Measurements from ENCODE around the gene SPOCK1. TPM values are rescaled to one million over a fixed set of nuclear protein-coding genes. Genes with fewer than 3 reads are reported as not detected.

SPOCK1 gene
- total RNA-seq, 1 experiment from 2014 or later, result 23.9 TPM

DNA sequence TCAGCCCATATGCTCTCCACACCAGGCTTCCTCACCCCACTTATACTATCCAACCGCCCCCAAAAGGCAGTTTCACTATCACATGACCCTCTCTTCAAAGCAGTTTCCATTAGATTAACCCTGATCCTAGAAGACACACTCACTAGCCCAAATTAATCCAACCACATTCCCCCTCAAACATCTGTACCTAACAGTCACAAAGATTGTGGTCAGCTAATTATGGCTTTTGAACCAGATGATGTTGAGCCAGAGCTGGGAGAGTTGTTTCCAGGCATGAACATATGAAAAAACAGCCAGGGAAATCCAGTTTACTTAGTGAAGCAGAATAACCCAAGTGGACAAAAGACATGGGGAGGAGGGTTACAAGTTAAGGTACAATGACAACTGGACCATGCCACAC lies 131.2 kb downstream of the SPOCK1 start:
- H2AFZ ChIP-seq, result no peak overlapping the region
- no peaks in the 10 kb centered on the region for H4K20me1 ChIP-seq (ENCODE audit: insufficient read depth)
- no TSS peak for BruUV-seq (replicated peaks)
- DNase-seq, result no peak
- H3K9me2 ChIP-seq (ENCODE audit: insufficient read depth), result no peaks in the 10 kb centered on the region
- no peaks in the 10 kb centered on the region for H3K27me3 ChIP-seq (ENCODE audit: insufficient read depth, low read depth)
- no peaks in the 10 kb centered on the region for H3K79me2 ChIP-seq (ENCODE audit: low read depth)
- H3K4me2 ChIP-seq, result no peak overlapping the region
- CTCF ChIA-PET, result no interaction called here
- H3K4me1 ChIP-seq (replicated peaks; ENCODE audit: insufficient read depth), result peaks cover 31% of the 10 kb centered on the region
- intact Hi-C loops (cut with micrococcal nuclease; ENCODE audit: unreplicated experiment), result no loop called here
- POLR2A ChIA-PET (ENCODE audit: unreplicated experiment), result no interaction called here
- no peak overlapping the region for H3K27ac ChIP-seq
- no peak overlapping the region for H3K4me3 ChIP-seq
- TF ChIP-seq EZH2 (IDR thresholded peaks at IDR 0.05; ENCODE audit: low read depth), result no peak
- TF ChIP-seq, protein P1, sequence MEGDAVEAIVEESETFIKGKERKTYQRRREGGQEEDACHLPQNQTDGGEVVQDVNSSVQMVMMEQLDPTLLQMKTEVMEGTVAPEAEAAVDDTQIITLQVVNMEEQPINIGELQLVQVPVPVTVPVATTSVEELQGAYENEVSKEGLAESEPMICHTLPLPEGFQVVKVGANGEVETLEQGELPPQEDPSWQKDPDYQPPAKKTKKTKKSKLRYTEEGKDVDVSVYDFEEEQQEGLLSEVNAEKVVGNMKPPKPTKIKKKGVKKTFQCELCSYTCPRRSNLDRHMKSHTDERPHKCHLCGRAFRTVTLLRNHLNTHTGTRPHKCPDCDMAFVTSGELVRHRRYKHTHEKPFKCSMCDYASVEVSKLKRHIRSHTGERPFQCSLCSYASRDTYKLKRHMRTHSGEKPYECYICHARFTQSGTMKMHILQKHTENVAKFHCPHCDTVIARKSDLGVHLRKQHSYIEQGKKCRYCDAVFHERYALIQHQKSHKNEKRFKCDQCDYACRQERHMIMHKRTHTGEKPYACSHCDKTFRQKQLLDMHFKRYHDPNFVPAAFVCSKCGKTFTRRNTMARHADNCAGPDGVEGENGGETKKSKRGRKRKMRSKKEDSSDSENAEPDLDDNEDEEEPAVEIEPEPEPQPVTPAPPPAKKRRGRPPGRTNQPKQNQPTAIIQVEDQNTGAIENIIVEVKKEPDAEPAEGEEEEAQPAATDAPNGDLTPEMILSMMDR (conservative IDR thresholded peaks at IDR 0.05), result no peak
- H3K36me3 ChIP-seq (ENCODE audit: low read depth), result no peaks in the 10 kb centered on the region
- peaks cover 26% of the 10 kb centered on the region; the same call in 1 of the 2 replicates for H3F3A ChIP-seq (ENCODE audit: insufficient read depth, low read depth)
- no peaks in the 10 kb centered on the region for H3K9me3 ChIP-seq (ENCODE audit: insufficient read depth, low read depth)

GRCh38 chr5:137366526-137366925 lies 132.6 kb downstream of the SPOCK1 start:
- no TSS peak for BruUV-seq (replicated peaks)
- H3K27ac ChIP-seq, result no peak overlapping the region
- peaks cover 25% of the 10 kb centered on the region for H3K4me1 ChIP-seq (replicated peaks; ENCODE audit: insufficient read depth)
- H3K9me3 ChIP-seq (ENCODE audit: insufficient read depth, low read depth), result no peaks in the 10 kb centered on the region
- H3K4me3 ChIP-seq, result no peak overlapping the region
- H4K20me1 ChIP-seq (ENCODE audit: insufficient read depth), result no peaks in the 10 kb centered on the region
- CTCF ChIA-PET, result no interaction called here
- POLR2A ChIA-PET (ENCODE audit: unreplicated experiment), result no interaction called here
- H3K36me3 ChIP-seq (ENCODE audit: low read depth), result no peaks in the 10 kb centered on the region
- H3K27me3 ChIP-seq (ENCODE audit: insufficient read depth, low read depth), result no peaks in the 10 kb centered on the region
- H3K9me2 ChIP-seq (ENCODE audit: insufficient read depth), result no peaks in the 10 kb centered on the region
- no peaks in the 10 kb centered on the region for H3K79me2 ChIP-seq (ENCODE audit: low read depth)
- no peak for DNase-seq
- H3K4me2 ChIP-seq, result no peak overlapping the region
- H2AFZ ChIP-seq, result no peak overlapping the region
- H3F3A ChIP-seq (ENCODE audit: insufficient read depth, low read depth), result peaks cover 22% of the 10 kb centered on the region; the same call in 1 of the 2 replicates
- intact Hi-C loops (cut with micrococcal nuclease; ENCODE audit: unreplicated experiment), result no loop called here
- TF ChIP-seq, protein P1 (conservative IDR thresholded peaks at IDR 0.05), result no peak
- no peak for TF ChIP-seq EZH2 (IDR thresholded peaks at IDR 0.05; ENCODE audit: low read depth)

GRCh38 chr5:137365126-137365865 lies 133.8 kb downstream of the SPOCK1 start:
- CTCF ChIA-PET, result no interaction called here
- Histone ChIP-seq H3K4me3 (no peak overlapping the region), H3K27ac (no peak overlapping the region), H3K9me3 (ENCODE audit: insufficient read depth, low read depth) (no peaks in the 10 kb centered on the region), H3K27me3 (ENCODE audit: insufficient read depth, low read depth) (no peaks in the 10 kb centered on the region), H3K4me1 (replicated peaks; ENCODE audit: insufficient read depth) (peaks cover 13% of the 10 kb centered on the region), H3F3A (ENCODE audit: insufficient read depth, low read depth) (peaks cover 12% of the 10 kb centered on the region; the same call in 1 of the 2 replicates), H3K36me3 (ENCODE audit: low read depth) (no peaks in the 10 kb centered on the region), H2AFZ (no peak overlapping the region), H3K4me2 (no peak overlapping the region), H3K9me2 (ENCODE audit: insufficient read depth) (no peaks in the 10 kb centered on the region), H4K20me1 (ENCODE audit: insufficient read depth) (no peaks in the 10 kb centered on the region), H3K79me2 (ENCODE audit: low read depth) (no peaks in the 10 kb centered on the region)
- POLR2A ChIA-PET (ENCODE audit: unreplicated experiment), result interaction anchor here (0.7 kb wide), 1 partner anchor 30 kb away, joined by 4 read pairs; no protein-coding TSS in a partner anchor
- intact Hi-C loops (cut with micrococcal nuclease; ENCODE audit: unreplicated experiment), result no loop called here
- TF ChIP-seq EZH2 (IDR thresholded peaks at IDR 0.05; ENCODE audit: low read depth), result no peak
- TF ChIP-seq, protein P1 (conservative IDR thresholded peaks at IDR 0.05), result no peak
- DNase-seq, result no peak
- BruUV-seq (replicated peaks), result no TSS peak

Measured in PC-9 (cell line).